GM18526 (cell line): ENCODE measurements around the gene RCBTB1.

Experiments
- POLR2A ChIP-seq: IDR thresholded peaks from 3 replicates; pipeline ENCODE4 v1.6.1; 2011; ENCODE audit not compliant: insufficient read length; ENCODE audit errors: extremely low read depth

The RCBTB1 gene

DNA sequence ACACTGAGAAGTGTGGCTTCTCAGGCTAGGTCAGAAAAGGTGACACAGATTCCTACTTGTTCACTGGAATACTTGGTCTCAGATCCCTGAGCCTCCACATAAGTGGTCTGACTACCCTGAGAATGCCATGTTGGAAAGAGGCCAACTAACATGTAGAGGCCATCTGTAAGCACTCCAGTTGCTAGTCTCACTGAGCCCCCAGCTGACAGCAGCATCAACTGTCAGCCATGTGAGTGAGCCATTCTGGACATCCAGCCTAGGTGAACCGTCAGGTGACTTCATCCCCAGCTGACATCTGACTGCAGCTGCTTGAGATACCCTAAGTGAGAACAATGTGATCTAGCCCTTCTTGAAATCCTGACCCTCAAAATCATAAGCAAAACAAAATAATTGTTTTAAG lies 24.8 kb upstream of the RCBTB1 start:
- no peak for TF ChIP-seq POLR2A

DNA sequence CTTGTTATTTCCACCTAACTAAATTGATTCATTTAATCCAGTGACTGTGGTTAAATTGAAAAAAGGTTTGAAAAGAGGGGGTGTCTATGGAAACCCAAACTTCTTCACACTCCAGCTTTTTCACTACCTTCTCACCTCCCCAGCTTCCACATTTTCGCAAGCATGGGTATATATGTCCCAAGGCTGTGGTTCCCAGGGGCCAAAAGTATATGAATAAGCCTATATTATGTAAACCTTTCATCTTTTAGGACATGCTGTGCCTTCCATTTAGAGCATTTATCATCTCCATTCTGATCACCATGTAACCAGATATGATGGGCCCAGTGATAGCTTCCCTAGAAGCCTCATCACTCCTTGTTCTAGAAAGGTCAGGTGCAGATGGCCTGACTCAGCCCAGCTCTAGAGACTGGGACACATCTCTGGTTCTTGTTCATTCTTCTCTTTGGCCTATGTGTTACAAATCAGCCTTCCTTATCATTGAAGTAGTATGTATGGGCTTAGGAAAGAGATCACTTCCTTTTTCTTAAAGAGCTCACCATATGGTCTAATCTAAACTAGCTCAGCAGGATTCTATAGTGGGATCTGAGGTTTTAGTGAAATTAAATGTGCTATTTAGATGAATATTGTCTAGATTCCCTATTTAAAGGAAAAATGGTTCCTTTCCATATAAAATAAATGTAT lies 23.4 kb upstream of the RCBTB1 start:
- TF ChIP-seq POLR2A = no peak

DNA sequence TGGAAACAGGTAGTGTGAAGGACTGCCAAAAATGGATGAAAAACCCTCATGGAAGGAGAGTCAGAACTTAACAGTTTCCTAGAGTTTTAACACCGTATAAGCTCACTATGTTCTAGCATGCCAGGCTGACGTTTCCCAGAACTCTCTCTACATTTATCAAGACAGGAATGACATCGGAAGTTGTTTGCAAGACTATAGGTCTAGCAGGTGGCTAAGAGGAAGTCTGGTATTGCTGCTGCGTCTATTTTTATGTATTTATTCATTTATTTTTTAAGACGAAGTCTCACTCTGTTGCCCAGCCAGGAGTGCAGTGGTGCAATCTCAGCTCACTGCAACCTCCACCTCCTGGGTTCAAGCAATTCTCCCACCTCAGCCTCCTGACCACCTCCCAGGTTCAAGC lies 22.4 kb upstream of the RCBTB1 start:
- no peak for TF ChIP-seq POLR2A

DNA sequence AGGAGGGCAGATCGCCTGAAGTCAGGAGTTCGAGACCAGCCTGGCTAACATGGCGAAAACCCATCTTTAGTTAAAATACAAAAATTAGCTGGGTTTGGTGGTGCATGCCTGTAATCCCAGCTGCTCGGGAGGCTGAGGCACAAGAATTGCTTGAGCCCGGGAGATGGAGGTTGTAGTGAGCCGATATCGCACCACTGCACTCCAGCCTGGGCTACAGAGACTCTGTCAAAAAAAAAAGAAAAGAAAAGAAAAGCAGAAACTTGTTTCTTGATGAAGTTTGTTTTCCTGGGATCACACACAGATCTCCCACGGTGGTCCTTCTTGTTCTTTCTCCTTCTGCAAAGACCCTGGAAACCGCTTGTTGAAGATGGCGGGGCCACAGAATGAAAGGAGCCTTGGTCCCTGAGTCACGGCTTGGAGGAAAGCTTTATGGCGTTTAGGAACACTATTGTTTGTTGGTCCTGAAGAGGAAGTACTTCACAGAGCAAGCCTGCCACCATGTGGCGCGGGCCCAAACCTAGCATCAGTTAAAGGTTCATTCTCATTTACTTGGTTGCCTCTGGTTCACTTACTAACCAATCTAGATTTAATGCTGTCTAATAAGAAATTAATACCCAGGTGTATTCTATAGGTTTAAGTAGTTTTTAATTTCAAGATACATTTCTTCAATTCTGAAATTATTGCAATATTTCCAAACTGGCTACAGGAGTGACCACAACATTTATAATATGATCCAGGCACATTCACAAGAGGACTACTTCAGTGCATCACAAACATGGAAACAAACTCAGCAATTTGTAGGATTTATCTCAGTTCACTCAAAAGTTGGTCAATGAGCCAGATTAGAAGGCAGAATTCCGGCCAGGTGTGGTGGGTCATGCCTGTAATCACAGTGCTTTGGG lies 21.6 kb upstream of the RCBTB1 start:
- TF ChIP-seq POLR2A = no peak

DNA sequence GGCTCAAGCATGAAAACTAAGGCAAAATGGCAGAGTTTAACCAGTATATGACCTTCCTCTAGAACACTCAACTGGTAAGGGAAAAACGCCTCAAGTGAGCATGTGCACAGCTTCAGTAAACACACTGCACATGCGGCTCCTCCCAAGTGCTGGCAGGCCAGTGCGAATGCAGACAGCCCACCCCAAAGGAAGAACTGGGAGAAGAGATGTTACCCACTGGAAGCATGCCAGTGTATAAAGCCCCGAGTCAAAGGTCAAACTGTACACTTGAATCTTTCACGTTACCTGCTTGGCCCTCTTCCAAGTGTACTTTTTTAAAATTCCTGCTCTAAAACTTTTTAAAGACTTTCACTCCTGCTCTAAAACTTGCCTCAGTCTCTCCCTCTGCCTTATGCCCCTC lies 19.2 kb upstream of the RCBTB1 start:
- TF ChIP-seq POLR2A = no peak

DNA sequence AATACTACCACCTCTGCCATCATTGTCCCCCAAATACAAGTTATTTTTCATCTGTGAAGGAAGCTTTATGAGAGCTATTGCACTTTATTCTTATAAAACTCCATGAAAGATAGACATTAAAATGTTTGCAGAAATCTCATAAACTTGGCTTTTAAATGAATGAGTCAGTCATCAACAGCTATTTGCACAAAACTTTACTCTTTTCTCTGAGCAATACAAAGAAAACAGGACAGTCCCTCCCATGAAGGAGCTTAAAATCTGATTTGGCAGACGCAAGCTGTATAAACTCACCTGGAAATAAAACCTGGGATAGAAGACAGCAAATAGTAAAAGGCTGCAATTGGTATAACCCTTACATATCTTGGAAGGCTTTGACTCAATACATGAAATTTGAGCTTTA lies 16.6 kb upstream of the RCBTB1 start:
- no peak for TF ChIP-seq POLR2A

DNA sequence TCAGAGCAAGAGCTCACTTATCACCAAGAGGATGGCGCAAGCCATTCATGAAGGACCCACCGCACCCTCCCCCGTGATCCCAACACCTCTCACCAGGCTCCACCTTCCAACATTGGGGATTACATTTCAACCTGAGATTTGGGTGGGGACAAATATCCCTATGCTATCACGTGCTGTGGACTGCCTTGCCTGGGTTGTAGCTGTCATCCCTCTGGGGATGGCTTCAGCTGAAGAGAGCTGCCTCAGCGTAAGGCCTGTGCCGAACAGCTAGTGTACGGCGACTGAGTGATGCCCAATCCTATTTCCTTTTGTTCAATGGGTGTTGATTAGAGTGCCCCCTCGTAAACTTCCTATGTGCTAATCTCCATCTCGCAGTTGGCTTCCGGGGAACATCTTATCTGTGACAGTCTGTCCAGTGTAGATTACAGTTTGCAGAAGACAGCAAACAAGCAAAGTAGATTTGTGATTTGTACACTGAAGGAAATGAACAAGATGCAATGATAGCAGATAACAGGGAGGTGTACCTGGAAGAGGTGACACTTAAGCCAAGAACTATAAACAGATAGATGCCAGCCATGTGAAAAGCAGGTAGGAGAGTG lies 11.8 kb upstream of the RCBTB1 start:
- TF ChIP-seq POLR2A = no peak

DNA sequence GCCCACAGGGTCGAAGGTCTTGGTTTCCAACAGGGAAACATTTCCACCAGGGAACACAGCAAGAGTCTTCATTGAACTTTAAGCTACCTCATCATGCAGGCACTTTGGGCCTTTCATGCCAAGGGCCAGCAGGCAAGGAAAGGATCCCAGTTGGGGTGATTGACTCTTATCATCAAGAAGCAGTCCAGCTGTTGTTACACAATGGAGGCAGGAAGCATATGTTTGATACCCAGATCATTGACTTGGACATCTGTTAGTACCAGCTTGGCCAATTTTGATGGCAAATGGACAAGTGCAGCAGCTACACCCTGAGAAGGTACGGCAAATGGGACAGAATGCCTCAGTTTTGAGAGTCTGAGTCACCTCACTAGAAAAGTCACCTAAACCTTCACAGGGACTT lies 10.9 kb upstream of the RCBTB1 start:
- TF ChIP-seq POLR2A = no peak

DNA sequence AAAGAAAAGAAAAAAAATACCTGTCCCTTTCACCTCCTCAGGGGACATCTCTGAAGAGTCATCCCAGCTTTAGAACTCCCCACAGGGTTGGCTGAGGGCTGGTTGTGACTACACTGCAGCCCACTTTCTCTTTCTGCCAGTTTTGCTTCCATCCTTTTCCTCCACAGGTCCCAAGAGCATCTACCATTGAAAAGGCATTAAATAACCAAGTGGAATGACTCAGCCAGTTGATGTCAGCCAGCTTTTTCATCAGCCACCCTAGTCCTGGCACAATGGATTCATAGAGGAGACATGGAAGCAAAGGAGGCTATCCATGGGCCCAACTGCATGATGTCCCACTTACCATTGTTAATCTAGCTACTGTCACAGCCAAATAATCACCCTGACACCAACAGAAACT lies 9.2 kb upstream of the RCBTB1 start:
- no peak for TF ChIP-seq POLR2A

DNA sequence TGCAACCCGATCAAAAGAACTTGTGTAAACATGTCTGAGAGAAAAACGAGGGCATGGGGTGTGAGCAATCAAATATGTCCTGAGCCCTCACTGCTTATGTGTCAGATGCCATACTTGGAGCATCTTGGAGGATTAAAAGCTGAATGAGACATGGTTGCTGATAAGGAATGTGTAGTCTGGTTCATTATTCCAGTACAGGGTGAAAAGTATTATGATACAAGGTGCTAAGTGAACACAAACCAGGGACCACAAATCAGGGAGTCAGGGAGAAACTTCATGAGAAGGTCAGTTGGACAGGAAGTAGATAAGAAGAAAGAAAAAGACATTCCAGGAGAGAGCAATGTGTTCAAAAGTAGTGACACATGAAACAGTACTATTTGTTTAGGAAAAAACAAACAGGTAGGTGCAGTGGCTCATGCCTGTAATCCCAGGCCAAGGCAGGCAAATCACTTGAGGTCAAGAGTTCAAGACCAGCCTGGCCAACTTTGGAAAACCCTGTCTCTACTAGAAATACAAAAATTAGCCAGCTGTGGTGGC lies 2.0 kb upstream of the RCBTB1 start:
- no peak for TF ChIP-seq POLR2A

DNA sequence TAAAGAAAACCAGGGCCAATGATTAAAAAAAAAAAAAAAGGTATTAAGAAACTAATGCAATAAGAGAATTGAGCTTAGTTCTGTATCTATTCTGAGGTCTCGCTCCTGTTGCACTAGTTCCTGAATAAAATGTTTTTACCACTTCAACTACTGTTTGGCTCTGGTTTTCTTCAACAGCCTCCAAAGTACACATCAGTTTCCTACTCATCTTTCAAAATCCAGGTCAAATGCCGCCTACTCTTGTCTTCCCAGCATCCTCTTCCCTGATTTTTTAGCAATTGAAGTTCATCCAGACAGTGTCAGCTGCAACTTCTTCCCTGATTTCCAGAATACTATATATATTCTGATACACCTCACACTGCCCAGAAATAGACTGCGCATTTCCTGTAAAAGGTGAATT lies 1.4 kb upstream of the RCBTB1 start:
- no peak for TF ChIP-seq POLR2A

DNA sequence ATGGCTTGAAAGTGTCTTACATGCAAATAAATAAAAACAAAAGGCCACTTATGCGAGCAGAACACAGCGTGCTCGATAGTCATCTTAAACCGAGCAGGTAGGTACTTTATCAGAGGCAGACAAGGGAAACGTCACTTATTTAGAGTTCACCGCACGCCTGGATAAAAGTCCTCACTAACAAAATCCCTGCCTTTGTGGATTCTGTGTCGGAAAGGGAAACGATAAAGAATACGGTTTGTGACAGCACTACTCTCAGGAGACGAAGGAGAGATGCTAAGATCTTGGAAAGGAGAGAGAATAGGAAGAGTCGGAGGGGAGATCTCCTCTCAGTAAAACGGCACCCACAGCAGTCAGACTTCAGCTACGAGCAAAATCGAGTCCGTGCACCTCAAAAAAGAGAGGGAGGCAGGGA lies 581 bp downstream of the RCBTB1 start:
- TF ChIP-seq POLR2A = no peak

DNA sequence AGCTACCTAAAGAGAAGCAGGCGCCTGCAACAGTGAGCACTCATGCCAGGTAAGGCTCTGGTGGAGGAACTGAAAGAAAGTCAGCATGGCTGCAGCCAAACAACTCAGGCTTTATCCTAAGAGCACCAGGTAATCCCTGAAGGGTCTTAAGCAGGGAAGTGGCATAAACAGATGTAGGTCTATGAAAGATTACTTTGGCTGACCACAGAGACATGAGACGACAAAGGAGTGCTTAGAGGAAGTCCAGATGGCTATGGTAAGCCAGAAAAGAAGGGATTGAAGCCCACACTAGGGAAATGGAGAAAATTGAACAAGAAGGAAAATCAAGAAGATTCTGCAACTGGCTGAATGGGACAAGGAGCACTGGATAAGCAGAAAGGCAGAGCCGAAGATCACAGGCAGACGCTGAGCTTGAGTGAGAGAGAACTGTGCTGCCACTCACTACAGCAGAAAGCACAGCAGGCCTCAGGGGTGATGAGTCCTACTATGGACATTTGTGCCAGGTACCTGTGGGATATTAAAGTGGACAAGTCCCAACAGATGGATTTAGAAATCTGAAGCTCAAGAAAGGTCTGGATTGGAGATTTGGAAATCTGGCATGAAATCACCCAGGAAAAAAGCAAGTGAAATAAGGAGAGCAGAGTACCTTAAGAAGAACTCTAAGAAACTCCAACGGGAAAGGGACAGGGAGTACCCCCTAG lies 4.2 kb downstream of the RCBTB1 start:
- no peak for TF ChIP-seq POLR2A

DNA sequence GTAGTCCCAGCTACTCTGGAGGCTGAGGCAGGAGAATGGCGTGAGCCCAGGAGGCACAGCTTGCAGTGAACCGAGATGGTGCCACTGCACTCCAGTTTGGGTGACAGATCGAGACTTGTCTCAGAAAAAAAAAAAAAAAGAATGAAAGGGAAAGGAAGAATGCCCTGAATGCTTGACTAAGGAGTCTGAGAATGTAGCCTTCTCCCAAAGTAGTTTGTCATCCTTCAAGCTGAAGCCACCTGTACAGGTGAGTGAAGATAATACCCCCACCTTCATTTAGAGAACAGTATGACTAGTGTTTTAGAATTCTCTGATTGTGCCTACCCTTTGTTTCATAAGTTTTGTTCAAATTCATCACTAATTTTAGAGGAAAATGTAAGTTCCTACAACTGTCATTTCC lies 5.9 kb downstream of the RCBTB1 start:
- no peak for TF ChIP-seq POLR2A
